ENCODE measurements around the gene ABHD6.

DNA sequence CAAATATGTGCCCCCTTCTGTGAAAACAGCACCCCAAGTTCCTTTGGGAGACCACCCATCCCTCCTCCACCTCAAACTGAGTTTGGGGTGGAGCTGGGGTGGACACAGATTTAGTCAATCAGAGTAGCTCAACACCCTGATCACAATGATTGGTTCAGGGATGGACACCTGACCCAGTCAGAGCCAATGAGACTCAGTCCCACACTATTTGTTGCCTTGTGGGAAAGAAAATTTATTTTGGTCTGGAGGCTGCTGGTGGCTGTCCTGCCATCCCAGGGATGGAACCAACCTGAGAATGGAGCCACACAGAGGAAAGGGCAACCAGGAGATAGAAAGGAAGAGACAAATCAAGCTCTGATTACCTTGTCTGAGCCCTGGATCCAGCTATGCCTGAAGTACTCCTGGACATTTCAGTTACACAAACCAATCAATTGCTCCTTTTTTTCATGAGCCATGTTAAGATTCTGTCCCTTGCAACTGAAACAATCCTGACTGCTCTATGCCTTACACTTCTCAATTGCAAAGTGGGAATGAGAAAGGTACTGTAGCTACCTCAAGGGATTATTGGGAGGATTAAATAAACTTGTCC lies 37.4 kb upstream of the ABHD6 start:
- TF ChIP-seq POLR2A (IDR thresholded peaks at IDR 0.05; ENCODE audit: low read depth, low read length) (no peak), TAF1 (IDR thresholded peaks at IDR 0.05; ENCODE audit: borderline replicate concordance, low read depth, low read length) (no peak), POLR2AphosphoS5 (IDR thresholded peaks at IDR 0.05; ENCODE audit: low read depth, low read length) (no peak)

Measured in GM12892 (cell line).